ENCODE measurements around the gene TMEM219. TPM values are rescaled to one million over a fixed set of nuclear protein-coding genes. Genes with fewer than 3 reads are reported as not detected.
"Not testable (repeated sequence)": the region's sequence is repeated elsewhere in the genome, so short reads cannot be mapped to it uniquely, and the experiment has no call there.

TMEM219 gene
- total RNA-seq, 3 donors from 2014 or later, result 111 to 135 (median 128) TPM

DNA sequence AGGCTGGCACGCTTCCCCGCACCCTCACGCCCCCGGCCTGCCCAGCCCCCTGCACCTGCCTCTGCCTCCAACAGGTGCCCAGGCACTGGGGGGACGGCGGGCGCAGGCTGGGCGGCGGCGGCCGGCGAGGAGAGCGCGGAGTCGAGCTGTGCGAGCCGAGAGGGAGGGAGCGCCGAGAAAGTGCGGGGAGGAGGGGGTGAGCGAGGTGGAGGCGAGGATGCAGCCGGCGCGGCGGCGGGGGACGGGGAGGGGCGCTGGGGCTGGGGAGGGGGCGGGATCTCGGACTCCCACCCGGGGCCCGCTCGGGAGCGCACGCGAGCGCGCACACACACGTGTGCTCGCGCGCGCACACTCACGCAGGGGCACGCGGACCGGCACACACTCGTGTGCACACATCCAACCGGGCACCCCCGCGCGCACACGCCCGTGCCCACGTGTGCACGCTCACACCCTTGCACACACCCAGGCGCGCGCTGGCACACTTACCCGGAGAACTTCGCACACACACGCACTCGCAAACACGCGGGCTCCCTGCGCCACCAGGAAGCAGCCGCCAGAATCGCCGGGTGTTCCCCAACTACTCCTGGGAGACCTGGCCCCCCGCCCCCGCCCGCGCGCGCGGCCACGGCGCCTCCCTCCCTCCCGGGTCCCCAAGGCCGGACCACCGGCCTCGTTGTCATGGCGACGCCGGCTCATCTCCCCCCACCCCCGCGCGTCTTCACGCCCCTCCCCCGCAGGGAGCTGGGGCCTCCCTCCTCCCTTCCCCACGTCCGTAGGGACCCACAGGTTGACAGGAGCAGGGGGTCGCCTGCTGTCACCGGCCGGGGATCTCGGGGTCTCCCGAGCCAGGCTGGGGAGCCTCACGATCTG is 49.2 kb downstream of the TMEM219 start, which contains the start of gene DOC2A:
TSS of gene DOC2A (minus strand) at position 184 of the 870 bp plus-strand sequence. CDS start 805 bp downstream, outside the sequence.
- H3K27me3 ChIP-seq, result peaks cover 10 to 25% of the 10 kb centered on the region in 2 donors
- TF ChIP-seq POLR2A (IDR thresholded peaks at IDR 0.05) (no peak), POLR2AphosphoS5 (IDR thresholded peaks at IDR 0.05) (no peak)
- TF ChIP-seq, protein P1, sequence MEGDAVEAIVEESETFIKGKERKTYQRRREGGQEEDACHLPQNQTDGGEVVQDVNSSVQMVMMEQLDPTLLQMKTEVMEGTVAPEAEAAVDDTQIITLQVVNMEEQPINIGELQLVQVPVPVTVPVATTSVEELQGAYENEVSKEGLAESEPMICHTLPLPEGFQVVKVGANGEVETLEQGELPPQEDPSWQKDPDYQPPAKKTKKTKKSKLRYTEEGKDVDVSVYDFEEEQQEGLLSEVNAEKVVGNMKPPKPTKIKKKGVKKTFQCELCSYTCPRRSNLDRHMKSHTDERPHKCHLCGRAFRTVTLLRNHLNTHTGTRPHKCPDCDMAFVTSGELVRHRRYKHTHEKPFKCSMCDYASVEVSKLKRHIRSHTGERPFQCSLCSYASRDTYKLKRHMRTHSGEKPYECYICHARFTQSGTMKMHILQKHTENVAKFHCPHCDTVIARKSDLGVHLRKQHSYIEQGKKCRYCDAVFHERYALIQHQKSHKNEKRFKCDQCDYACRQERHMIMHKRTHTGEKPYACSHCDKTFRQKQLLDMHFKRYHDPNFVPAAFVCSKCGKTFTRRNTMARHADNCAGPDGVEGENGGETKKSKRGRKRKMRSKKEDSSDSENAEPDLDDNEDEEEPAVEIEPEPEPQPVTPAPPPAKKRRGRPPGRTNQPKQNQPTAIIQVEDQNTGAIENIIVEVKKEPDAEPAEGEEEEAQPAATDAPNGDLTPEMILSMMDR (IDR thresholded peaks at IDR 0.05), result no peak
- intact Hi-C loops (cut with DNase I; ENCODE audit: low total_unique reads), result loop anchor here (10.0 kb wide), 2 partner anchors 146 to 316 kb away; partner anchors contain the start of gene CDIPT
- H3K27ac ChIP-seq, result no peak within 1 kb of the TSS
- DNase-seq (ENCODE audit: low spot score in 2 of 2), result no peak
- peaks cover 9 to 13% of the 10 kb centered on the region in 2 donors for H3K4me1 ChIP-seq
- H3K4me3 ChIP-seq, result peak within 1 kb of the TSS; percentile 22 to 73 (median 52)
- no peaks in the 10 kb centered on the region for H3K9me3 ChIP-seq
- no peaks in the 10 kb centered on the region for H3K36me3 ChIP-seq

DNA sequence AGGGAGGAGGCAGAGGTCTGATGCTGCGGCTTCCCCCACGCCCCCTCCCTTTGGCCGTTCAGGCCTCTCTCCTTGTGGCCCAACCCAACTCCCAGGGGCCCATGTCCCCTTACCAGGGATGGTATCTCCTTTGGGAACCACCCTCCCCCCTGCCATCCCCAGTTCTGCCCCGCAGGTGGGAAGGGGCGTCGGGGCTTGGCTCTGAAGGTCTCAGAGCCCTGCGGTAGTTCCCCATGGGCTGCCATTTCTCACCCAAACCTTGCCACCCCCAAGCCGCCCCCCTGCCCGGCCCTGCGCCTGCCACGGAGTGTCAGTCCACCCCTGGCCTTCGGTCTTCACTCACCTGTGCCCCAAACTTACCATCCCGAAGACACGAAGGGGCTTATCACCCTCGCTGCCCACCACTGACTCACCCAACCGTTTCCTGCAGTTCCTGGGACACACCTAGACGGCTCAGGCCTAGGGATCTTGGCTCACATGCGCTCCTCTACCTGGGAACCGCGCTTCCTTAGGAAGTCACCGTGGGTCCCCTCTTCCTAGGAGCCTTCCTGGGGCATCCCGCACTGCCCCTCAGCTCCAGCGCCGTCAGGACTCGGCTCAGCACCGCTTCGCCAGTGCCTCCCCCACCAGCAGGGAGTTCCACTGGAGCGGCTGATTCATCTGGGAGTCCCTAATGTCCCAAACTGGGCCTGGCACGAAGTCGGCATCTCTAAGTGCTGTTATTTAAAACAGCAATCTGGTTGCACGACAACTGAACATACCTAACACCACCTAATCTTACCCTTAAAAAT is 50.0 kb downstream of the TMEM219 start:
- H3K9me3 ChIP-seq, result no peaks in the 10 kb centered on the region
- H3K27me3 ChIP-seq, result peaks cover 10 to 25% of the 10 kb centered on the region in 2 donors
- TF ChIP-seq POLR2AphosphoS5 (IDR thresholded peaks at IDR 0.05) (no peak), POLR2A (IDR thresholded peaks at IDR 0.05) (no peak)
- TF ChIP-seq, protein P1 (IDR thresholded peaks at IDR 0.05), result no peak
- intact Hi-C loops (cut with DNase I; ENCODE audit: low total_unique reads), result loop anchor here (10.0 kb wide), 2 partner anchors 147 to 317 kb away; partner anchors contain the start of gene CDIPT
- H3K4me3 ChIP-seq, result peak overlapping the region in 2 of 3 donors; percentile 52 to 73
- DNase-seq (ENCODE audit: low spot score in 2 of 2), result no peak
- H3K27ac ChIP-seq, result no peak overlapping the region
- H3K36me3 ChIP-seq, result no peaks in the 10 kb centered on the region
- peaks cover 9 to 13% of the 10 kb centered on the region in 2 donors for H3K4me1 ChIP-seq

DNA sequence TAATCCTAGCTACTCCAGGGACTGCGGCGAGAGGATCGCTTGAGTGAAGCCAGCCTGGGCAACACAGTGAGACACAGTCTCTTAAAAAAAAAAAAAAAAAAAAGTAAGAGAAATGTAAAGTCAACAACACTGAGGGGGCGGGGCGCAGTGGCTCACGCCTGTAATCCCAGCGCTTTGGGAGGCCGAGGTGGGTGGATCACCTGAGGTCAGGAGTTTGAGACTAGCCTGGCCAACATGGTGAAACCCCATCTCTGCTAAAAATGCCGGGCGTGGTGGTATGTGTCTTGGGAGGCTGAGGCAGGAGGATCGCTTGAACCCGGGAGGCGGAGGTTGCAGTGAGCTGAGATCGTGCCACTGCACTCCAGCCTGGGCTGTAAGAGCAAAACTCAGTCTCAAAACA is 50.7 kb downstream of the TMEM219 start:
- H3K4me3 ChIP-seq; H3K9me3 ChIP-seq; DNase-seq (ENCODE audit: low spot score in 2 of 2); H3K27ac ChIP-seq; H3K36me3 ChIP-seq: not testable (repeated sequence)
- H3K4me1 ChIP-seq, result peaks cover 9 to 13% of the 10 kb centered on the region in 2 donors
- intact Hi-C loops (cut with DNase I; ENCODE audit: low total_unique reads), result loop anchor here (10.0 kb wide), 2 partner anchors 148 to 318 kb away; partner anchors contain the start of gene CDIPT
- H3K27me3 ChIP-seq, result peaks cover 10 to 25% of the 10 kb centered on the region in 2 donors

DNA sequence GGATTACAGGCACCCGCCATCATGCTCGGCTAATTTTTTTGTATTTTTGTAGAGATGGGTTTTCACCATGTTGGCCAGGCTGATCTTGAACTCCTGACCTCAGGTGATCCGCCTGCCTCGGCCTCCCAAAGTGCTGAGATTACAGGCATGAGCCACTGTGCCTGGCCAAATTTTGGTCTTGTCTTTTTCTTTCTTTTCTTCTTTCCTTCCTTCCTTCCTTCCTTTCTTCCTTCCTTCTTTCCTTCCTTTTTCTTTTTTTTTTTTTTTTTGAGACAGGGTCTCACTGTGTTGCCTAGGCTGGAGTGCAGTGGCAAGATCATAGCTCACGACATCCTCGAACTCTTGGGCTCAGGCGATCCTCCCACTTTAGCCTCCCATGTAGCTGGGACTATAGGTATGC is 53.6 kb downstream of the TMEM219 start:
- H3K4me1 ChIP-seq, result peaks cover 7 to 10% of the 10 kb centered on the region in 2 donors
- not testable (repeated sequence) for DNase-seq (ENCODE audit: low spot score in 2 of 2); H3K9me3 ChIP-seq; H3K36me3 ChIP-seq; H3K4me3 ChIP-seq; H3K27ac ChIP-seq
- intact Hi-C loops (cut with DNase I; ENCODE audit: low total_unique reads), result loop anchor here (10.0 kb wide), 2 partner anchors 151 to 321 kb away; partner anchors contain the start of gene CDIPT
- H3K27me3 ChIP-seq, result peaks cover 6 to 14% of the 10 kb centered on the region in 2 donors

DNA sequence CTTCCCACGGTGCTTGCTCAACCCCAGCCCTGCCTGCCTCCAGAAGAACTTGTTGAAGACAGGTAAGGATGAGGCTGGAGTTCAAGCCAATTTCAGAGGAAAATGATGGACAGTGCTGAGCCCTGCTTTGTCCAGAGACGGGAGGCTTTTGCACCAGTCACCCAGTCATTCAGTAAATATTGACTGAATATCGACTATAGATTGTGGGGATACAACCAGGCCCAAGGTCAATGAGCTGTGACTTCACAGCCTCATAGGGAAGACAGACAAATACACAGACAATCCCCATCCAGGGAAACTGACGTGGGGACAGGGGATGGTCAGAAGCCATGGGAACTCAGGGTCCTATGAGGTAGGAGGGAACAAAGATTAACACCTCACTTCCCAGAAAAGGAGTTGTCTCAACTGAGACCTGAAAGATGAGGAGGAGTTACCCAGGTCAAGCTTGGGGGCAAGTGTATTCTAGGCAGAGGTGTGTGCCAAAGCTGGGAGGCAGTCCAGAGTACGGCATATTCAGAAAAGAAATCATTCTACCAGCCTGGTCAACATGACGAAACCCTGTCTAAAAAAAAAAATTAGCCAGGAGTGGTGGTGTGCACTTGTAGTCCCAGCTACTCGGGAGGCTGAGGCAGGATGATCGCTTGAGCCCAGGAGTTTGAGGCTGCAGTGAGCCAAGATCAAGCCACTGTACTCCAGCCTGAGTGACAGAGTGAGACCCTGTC is 54.8 kb downstream of the TMEM219 start:
- Histone ChIP-seq H3K27me3 (peaks cover 0 to 3% of the 10 kb centered on the region in 2 donors), H3K4me1 (no peaks in the 10 kb centered on the region), H3K4me3 (no peak overlapping the region), H3K27ac (no peak overlapping the region), H3K36me3 (no peaks in the 10 kb centered on the region), H3K9me3 (no peaks in the 10 kb centered on the region)
- intact Hi-C loops (cut with DNase I; ENCODE audit: low total_unique reads), result loop anchor here (10.0 kb wide), 2 partner anchors 152 to 322 kb away; partner anchors contain the start of gene CDIPT
- TF ChIP-seq POLR2AphosphoS5 (IDR thresholded peaks at IDR 0.05) (no peak), POLR2A (IDR thresholded peaks at IDR 0.05) (no peak)
- TF ChIP-seq, protein P1 (IDR thresholded peaks at IDR 0.05), result no peak
- no peak for DNase-seq (ENCODE audit: low spot score in 2 of 2)

All from breast epithelium (tissue), 4 donors.